ENCODE data around the gene SBNO2.

GRCh38 chr19:1220477-1220930, 46.4 kb upstream of the SBNO2 start:
- TF ChIP-seq CTCF (conservative IDR thresholded peaks at IDR 0.05; ENCODE audit: low read depth, low read length) (no peak), EZH2 (IDR thresholded peaks at IDR 0.05; ENCODE audit: borderline replicate concordance, low read depth, low read length, poor library complexity, severe bottlenecking) (no peak)
